ENCODE measurements around the gene NHP2. TPM values are rescaled to one million over a fixed set of nuclear protein-coding genes. Genes with fewer than 3 reads are reported as not detected.
"Not testable (repeated sequence)": the region's sequence is repeated elsewhere in the genome, so short reads cannot be mapped to it uniquely, and the experiment has no call there.

The NHP2 gene
- polyA plus RNA-seq, 3 donors, result 68.9 to 139 (median 108) TPM

GRCh38 chr5:178199581-178200434, 46.1 kb upstream of the NHP2 start:
- no peaks in the 10 kb centered on the region for H4K20me1 ChIP-seq (ENCODE audit: insufficient read depth, low read length)
- H3K27me3 ChIP-seq (ENCODE audit: control insufficient read depth in 2 of 2, insufficient read depth in 2 of 2, low read length in 2 of 2), result no peaks in the 10 kb centered on the region
- no peak overlapping the region for H3K4me3 ChIP-seq (replicated peaks in 1 of 3; ENCODE audit: low read depth in 2 of 3, low read length in 3 of 3)
- H3K9ac ChIP-seq (ENCODE audit: insufficient read depth, low read length, poor library complexity, severe bottlenecking), result no peak overlapping the region
- H3K4me1 Mint-ChIP-seq, result peaks cover 30% of the 10 kb centered on the region
- H3K4me1 ChIP-seq (ENCODE audit: control insufficient read depth in 1 of 2, insufficient read depth in 2 of 2, low read length in 2 of 2), result peaks cover 17 to 25% of the 10 kb centered on the region in 2 donors
- no peak overlapping the region for H3K4me3 Mint-ChIP-seq
- TF ChIP-seq, protein P1, sequence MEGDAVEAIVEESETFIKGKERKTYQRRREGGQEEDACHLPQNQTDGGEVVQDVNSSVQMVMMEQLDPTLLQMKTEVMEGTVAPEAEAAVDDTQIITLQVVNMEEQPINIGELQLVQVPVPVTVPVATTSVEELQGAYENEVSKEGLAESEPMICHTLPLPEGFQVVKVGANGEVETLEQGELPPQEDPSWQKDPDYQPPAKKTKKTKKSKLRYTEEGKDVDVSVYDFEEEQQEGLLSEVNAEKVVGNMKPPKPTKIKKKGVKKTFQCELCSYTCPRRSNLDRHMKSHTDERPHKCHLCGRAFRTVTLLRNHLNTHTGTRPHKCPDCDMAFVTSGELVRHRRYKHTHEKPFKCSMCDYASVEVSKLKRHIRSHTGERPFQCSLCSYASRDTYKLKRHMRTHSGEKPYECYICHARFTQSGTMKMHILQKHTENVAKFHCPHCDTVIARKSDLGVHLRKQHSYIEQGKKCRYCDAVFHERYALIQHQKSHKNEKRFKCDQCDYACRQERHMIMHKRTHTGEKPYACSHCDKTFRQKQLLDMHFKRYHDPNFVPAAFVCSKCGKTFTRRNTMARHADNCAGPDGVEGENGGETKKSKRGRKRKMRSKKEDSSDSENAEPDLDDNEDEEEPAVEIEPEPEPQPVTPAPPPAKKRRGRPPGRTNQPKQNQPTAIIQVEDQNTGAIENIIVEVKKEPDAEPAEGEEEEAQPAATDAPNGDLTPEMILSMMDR (IDR thresholded peaks at IDR 0.05), result no peak
- H3K9me3 ChIP-seq (replicated peaks in 1 of 2; ENCODE audit: control insufficient read depth in 1 of 2, insufficient read depth in 1 of 2, low read length in 2 of 2), result no peaks in the 10 kb centered on the region
- H3K36me3 ChIP-seq (replicated peaks in 1 of 2; ENCODE audit: control insufficient read depth in 1 of 2, insufficient read depth in 2 of 2, low read length in 2 of 2), result no peaks in the 10 kb centered on the region
- peak overlapping the region in 2 of 7 donors; percentile 2 to 56 for H3K27ac Mint-ChIP-seq
- H3K79me2 ChIP-seq (ENCODE audit: insufficient read depth, low read length), result peaks cover 14% of the 10 kb centered on the region
- H2AFZ ChIP-seq (ENCODE audit: insufficient read depth, low read depth, low read length, poor library complexity, severe bottlenecking), result peak overlapping the region; percentile 52
- H3K4me2 ChIP-seq (replicated peaks; ENCODE audit: extremely low read depth, low read length, poor library complexity, severe bottlenecking), result no peak overlapping the region
- H3K27ac ChIP-seq (ENCODE audit: low read depth in 1 of 2, low read length in 2 of 2), result no peak overlapping the region
- no peak for DNase-seq
- intact Hi-C loops (cut with micrococcal nuclease), result no loop called here
- no peaks in the 10 kb centered on the region for H3K9me3 Mint-ChIP-seq
- H3K36me3 Mint-ChIP-seq, result no peaks in the 10 kb centered on the region
- 82% methylated on average over 6 of the region's 12 CpGs for WGBS (ENCODE audit: insufficient coverage)
- peaks cover 0 to 5% (median 0%) of the 10 kb centered on the region in 3 donors for H3K27me3 Mint-ChIP-seq (ENCODE audit: low read depth in 3 of 3)

DNA sequence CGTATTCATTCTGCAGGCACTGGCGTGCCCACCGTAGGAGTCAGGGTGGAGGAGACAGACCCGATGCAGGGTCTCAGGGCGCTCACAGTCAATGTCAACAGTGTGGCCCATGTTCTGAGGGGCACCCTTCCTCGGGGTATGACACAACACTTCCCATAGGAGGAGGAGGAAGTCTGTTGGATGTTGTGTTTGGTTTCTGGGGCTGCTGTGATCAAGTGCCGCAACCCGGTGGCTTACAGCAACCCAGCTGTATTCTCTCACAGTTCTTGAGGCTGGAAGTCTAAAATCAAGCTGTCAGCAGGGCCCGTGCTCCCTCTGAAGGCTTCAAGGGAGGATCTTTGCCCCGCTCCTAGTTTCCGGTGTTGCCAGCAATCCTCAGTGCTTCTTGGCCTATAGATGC, 45.0 kb upstream of the NHP2 start:
- Histone ChIP-seq H4K20me1 (ENCODE audit: insufficient read depth, low read length) (no peaks in the 10 kb centered on the region), H3K27me3 (ENCODE audit: control insufficient read depth in 2 of 2, insufficient read depth in 2 of 2, low read length in 2 of 2) (no peaks in the 10 kb centered on the region), H3K9ac (ENCODE audit: insufficient read depth, low read length, poor library complexity, severe bottlenecking) (no peak overlapping the region), H3K27ac (ENCODE audit: low read depth in 1 of 2, low read length in 2 of 2) (no peak overlapping the region), H3K4me1 (ENCODE audit: control insufficient read depth in 1 of 2, insufficient read depth in 2 of 2, low read length in 2 of 2) (peaks cover 21 to 31% of the 10 kb centered on the region in 2 donors), H3K4me2 (replicated peaks; ENCODE audit: extremely low read depth, low read length, poor library complexity, severe bottlenecking) (no peak overlapping the region), H3K79me2 (ENCODE audit: insufficient read depth, low read length) (peaks cover 7% of the 10 kb centered on the region), H2AFZ (ENCODE audit: insufficient read depth, low read depth, low read length, poor library complexity, severe bottlenecking) (peak overlapping the region; percentile 59), H3K4me3 (replicated peaks in 1 of 3; ENCODE audit: low read depth in 2 of 3, low read length in 3 of 3) (no peak overlapping the region), H3K36me3 (replicated peaks in 1 of 2; ENCODE audit: control insufficient read depth in 1 of 2, insufficient read depth in 2 of 2, low read length in 2 of 2) (no peaks in the 10 kb centered on the region), H3K9me3 (replicated peaks in 1 of 2; ENCODE audit: control insufficient read depth in 1 of 2, insufficient read depth in 1 of 2, low read length in 2 of 2) (no peaks in the 10 kb centered on the region)
- intact Hi-C loops (cut with micrococcal nuclease), result no loop called here
- H3K27me3 Mint-ChIP-seq (ENCODE audit: low read depth in 3 of 3), result peaks cover 0 to 5% (median 1%) of the 10 kb centered on the region in 3 donors
- peak overlapping the region in 2 of 7 donors; percentile 33 to 43 for H3K27ac Mint-ChIP-seq
- peaks cover 39% of the 10 kb centered on the region for H3K4me1 Mint-ChIP-seq
- H3K4me3 Mint-ChIP-seq, result no peak overlapping the region
- 16% methylated on average over 5 of the region's 11 CpGs for WGBS (ENCODE audit: insufficient coverage)
- no peak for DNase-seq
- no peaks in the 10 kb centered on the region for H3K36me3 Mint-ChIP-seq
- TF ChIP-seq, protein P1 (IDR thresholded peaks at IDR 0.05), result no peak
- no peaks in the 10 kb centered on the region for H3K9me3 Mint-ChIP-seq

DNA sequence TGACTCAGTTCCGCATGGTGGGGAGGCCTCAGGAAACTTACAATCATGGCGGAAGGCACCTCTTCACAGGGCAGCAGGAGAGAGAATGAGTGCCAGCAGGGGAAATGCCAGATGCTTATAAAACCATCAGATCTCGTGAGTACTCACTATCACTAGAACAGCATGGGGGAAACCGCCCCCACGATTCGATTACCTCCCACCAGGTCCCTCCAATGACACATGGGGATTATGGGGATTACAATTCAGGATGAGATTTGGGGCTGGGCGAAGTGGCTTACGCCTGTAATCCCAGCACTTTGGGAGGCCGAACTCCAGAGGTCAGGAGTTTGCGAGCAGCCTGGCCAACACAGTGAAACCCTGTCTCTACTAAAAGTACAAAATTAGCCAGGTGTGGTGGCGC, 44.5 kb upstream of the NHP2 start:
- H3K4me3 Mint-ChIP-seq; H3K9ac ChIP-seq (ENCODE audit: insufficient read depth, low read length, poor library complexity, severe bottlenecking); H2AFZ ChIP-seq (ENCODE audit: insufficient read depth, low read depth, low read length, poor library complexity, severe bottlenecking); H3K27ac ChIP-seq (ENCODE audit: low read depth in 1 of 2, low read length in 2 of 2); H3K27ac Mint-ChIP-seq; DNase-seq; H3K36me3 Mint-ChIP-seq; H3K9me3 ChIP-seq (replicated peaks in 1 of 2; ENCODE audit: control insufficient read depth in 1 of 2, insufficient read depth in 1 of 2, low read length in 2 of 2); H4K20me1 ChIP-seq (ENCODE audit: insufficient read depth, low read length); intact Hi-C loops (cut with micrococcal nuclease); H3K79me2 ChIP-seq (ENCODE audit: insufficient read depth, low read length); H3K4me3 ChIP-seq (replicated peaks in 1 of 3; ENCODE audit: low read depth in 2 of 3, low read length in 3 of 3); H3K27me3 ChIP-seq (ENCODE audit: control insufficient read depth in 2 of 2, insufficient read depth in 2 of 2, low read length in 2 of 2); H3K27me3 Mint-ChIP-seq (ENCODE audit: low read depth in 3 of 3); H3K36me3 ChIP-seq (replicated peaks in 1 of 2; ENCODE audit: control insufficient read depth in 1 of 2, insufficient read depth in 2 of 2, low read length in 2 of 2); H3K9me3 Mint-ChIP-seq; H3K4me2 ChIP-seq (replicated peaks; ENCODE audit: extremely low read depth, low read length, poor library complexity, severe bottlenecking): not testable (repeated sequence)
- 100% methylated on average over 4 of the region's 11 CpGs for WGBS (ENCODE audit: insufficient coverage)
- H3K4me1 ChIP-seq (ENCODE audit: control insufficient read depth in 1 of 2, insufficient read depth in 2 of 2, low read length in 2 of 2), result peaks cover 21 to 31% of the 10 kb centered on the region in 2 donors
- H3K4me1 Mint-ChIP-seq, result peaks cover 42% of the 10 kb centered on the region

Measured in CD14-positive monocyte (primary cell).